ENCODE measurements around the gene UMPS.
A peak's percentile ranks its signal among the peaks of the same experiment; 100 is the strongest.
"Not testable (repeated sequence)": the region's sequence is repeated elsewhere in the genome, so short reads cannot be mapped to it uniquely, and the experiment has no call there.

UMPS gene

GRCh38 chr3:124780356-124780755 lies 50.1 kb downstream of the UMPS start:
- DNase-seq (ENCODE audit: low spot score) = no peak

- peak; percentile 33 for DNase-seq (ENCODE audit: low spot score)
Measured at GRCh38 chr3:124780761-124781475, 50.7 kb downstream of the UMPS start.

GRCh38 chr3:124781476-124782376 lies 51.5 kb downstream of the UMPS start:
- DNase-seq (ENCODE audit: low spot score) = no peak

- not testable (repeated sequence) for DNase-seq (ENCODE audit: low spot score)
Measured at GRCh38 chr3:124782377-124782712, 52.1 kb downstream of the UMPS start.

- no peak for DNase-seq (ENCODE audit: low spot score)
Measured at GRCh38 chr3:124783696-124784095, 53.4 kb downstream of the UMPS start.

- no peak for DNase-seq (ENCODE audit: low spot score)
Measured at GRCh38 chr3:124784686-124785382, 54.6 kb downstream of the UMPS start.

GRCh38 chr3:124785973-124786372 lies 55.7 kb downstream of the UMPS start:
- no peak for DNase-seq (ENCODE audit: low spot score)

GRCh38 chr3:124786511-124787241 lies 56.4 kb downstream of the UMPS start:
- DNase-seq (ENCODE audit: low spot score) = no peak

GRCh38 chr3:124787476-124788195 lies 57.4 kb downstream of the UMPS start:
- DNase-seq (ENCODE audit: low spot score) = no peak

GRCh38 chr3:124788254-124788745 lies 58.0 kb downstream of the UMPS start:
- DNase-seq (ENCODE audit: low spot score) = no peak

- not testable (repeated sequence) for DNase-seq (ENCODE audit: low spot score)
Measured at GRCh38 chr3:124789103-124789502, 58.9 kb downstream of the UMPS start.

GRCh38 chr3:124791142-124791541 lies 60.9 kb downstream of the UMPS start:
- no peak for DNase-seq (ENCODE audit: low spot score)

- DNase-seq (ENCODE audit: low spot score) = no peak
Measured at GRCh38 chr3:124791639-124792151, 61.4 kb downstream of the UMPS start.

- DNase-seq (ENCODE audit: low spot score) = no peak
Measured at GRCh38 chr3:124792341-124793040, 62.2 kb downstream of the UMPS start.

- DNase-seq (ENCODE audit: low spot score) = no peak
Measured at GRCh38 chr3:124793054-124793739, 62.9 kb downstream of the UMPS start.

GRCh38 chr3:124796477-124796876 lies 66.2 kb downstream of the UMPS start:
- DNase-seq (ENCODE audit: low spot score) = no peak

- DNase-seq (ENCODE audit: low spot score) = no peak
Measured at GRCh38 chr3:124797426-124797945, 67.2 kb downstream of the UMPS start.
